AG09309 (cell line): ENCODE measurements around the gene TTC23L.

Experiments
- DNase-seq: peaks from one replicate; pipeline ENCODE4 v3.0.0-alpha.2; 2010; ENCODE audit warnings: low read depth
- H3K4me3 ChIP-seq: 2 replicates; pipeline ENCODE4 v1.5.1; 2011; ENCODE audit warnings: mild to moderate bottlenecking, low read depth, low read length, moderate library complexity; ENCODE audit not compliant: control insufficient read depth
- TF ChIP-seq, protein P1 (sequence below): IDR thresholded peaks from 2 replicates; pipeline ENCODE4 v1.5.1; 2011; ENCODE audit warnings: mild to moderate bottlenecking, low read depth, low read length, inconsistent platforms; ENCODE audit not compliant: insufficient read depth, control insufficient read depth; ENCODE audit errors: missing control alignments

Gene TTC23L

DNA sequence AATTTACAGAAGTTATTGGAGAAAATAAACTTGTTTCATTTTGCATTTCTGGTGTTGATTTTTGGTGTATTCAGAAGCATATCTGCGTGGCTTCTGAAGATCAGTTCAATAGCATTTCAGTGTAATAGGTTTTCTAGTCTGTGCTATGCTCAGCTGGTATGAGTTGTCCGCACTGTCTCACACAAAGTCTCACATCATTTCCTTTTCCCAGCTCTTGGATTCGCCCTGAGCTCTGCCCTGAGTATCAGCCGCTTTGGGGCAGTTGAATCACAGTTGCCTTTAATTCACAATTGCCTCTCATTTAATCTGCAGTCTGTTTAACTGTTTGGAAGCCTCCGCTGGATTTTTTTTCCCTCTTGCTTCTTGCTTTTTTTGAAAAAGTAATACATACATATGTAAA is 6.4 kb upstream of the TTC23L start:
- TF ChIP-seq, protein P1, sequence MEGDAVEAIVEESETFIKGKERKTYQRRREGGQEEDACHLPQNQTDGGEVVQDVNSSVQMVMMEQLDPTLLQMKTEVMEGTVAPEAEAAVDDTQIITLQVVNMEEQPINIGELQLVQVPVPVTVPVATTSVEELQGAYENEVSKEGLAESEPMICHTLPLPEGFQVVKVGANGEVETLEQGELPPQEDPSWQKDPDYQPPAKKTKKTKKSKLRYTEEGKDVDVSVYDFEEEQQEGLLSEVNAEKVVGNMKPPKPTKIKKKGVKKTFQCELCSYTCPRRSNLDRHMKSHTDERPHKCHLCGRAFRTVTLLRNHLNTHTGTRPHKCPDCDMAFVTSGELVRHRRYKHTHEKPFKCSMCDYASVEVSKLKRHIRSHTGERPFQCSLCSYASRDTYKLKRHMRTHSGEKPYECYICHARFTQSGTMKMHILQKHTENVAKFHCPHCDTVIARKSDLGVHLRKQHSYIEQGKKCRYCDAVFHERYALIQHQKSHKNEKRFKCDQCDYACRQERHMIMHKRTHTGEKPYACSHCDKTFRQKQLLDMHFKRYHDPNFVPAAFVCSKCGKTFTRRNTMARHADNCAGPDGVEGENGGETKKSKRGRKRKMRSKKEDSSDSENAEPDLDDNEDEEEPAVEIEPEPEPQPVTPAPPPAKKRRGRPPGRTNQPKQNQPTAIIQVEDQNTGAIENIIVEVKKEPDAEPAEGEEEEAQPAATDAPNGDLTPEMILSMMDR, result no peak
- DNase-seq, result no peak
- no peak overlapping the region for H3K4me3 ChIP-seq

DNA sequence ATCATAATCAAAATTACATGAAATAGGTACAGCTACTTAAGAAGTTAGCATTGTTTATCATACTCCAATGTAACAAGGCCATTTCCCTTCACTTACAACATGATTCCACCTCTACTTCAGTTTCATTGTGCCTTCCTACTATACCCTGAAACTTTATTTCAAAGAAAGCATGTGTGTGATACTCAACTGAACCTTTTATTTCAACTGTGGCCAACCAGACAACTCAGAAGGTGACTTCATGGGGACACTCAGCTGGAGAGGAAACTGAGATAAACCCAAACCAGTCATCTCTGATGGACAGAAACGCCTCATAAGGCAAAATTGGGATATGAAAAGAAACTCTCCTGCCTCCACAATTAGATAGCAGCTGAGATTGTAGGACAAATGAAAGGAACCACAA is 5.9 kb upstream of the TTC23L start:
- no peak for DNase-seq
- no peak overlapping the region for H3K4me3 ChIP-seq
- TF ChIP-seq, protein P1, result no peak

DNA sequence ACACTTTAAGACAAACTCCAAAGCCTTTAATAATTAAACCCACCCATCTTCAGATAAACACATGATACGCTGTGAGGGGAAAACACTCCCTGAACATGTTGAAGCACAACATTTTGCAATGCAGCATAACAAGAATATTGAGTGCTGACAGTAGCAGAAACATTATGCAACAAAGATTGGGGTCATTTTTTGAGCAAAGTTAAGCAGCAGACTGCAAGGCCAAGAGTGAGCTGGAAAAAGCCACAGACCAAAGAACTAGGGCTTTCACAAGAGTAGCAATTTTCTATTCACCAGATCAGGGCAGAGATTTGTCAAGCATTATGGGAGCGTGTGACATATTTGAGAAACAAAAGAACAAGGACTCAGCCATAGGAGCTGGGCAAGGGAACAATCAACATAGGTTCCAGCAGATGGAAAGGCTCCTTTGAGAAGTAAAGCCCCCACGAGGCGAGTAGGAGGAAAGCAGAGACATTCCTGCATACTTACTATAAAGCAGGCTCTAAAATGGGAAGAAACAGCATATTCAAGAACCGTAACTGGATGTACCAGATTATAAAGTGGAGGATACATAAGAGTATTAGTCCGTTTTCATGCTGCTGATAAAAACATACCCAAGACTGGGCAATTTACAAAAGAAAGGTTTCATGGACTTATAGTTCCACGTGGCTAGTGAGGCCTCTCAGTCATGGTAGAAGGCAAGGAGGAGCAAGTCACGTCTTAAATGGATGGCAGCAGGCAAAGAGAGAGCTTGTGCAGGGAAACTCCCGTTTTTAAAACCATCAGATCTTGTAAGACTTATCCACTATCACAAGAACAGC is 4.8 kb upstream of the TTC23L start:
- no peak overlapping the region for H3K4me3 ChIP-seq
- TF ChIP-seq, protein P1, result no peak
- DNase-seq, result no peak

DNA sequence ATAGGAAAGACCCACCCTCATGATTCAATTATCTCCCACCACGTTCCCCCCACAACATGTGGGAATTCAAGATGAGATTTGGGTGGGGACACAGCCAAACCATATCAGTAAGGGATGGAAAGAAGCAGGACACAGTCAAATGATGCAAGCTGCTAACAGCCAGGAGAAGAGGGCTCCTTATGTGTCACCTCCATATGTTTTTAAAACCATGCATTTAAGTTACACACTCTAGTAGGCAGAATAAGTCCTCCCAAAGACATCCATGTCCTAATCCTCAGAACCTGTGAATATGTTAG is 4.2 kb upstream of the TTC23L start:
- H3K4me3 ChIP-seq, result no peak overlapping the region
- TF ChIP-seq, protein P1, result no peak
- DNase-seq, result no peak

DNA sequence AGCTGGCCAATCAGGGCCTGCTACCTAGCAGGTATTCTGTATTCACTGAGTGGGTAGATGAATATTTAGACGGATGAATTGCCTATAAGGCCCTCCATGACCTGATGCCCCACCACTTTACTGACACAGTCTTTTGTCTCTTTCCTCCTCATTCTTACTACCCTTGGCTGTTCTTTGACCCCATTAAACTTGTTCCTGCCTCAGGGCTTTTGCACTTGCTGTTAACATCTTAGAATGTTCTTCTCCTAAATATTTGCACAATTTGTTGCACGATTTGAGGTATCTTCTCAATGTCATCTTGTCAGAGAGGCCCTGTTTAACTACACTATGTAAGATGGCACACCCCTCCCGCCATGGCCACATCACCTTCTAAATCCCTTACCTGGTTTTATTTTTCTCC is 3.3 kb upstream of the TTC23L start:
- no peak for DNase-seq
- TF ChIP-seq, protein P1, result no peak
- no peak overlapping the region for H3K4me3 ChIP-seq

DNA sequence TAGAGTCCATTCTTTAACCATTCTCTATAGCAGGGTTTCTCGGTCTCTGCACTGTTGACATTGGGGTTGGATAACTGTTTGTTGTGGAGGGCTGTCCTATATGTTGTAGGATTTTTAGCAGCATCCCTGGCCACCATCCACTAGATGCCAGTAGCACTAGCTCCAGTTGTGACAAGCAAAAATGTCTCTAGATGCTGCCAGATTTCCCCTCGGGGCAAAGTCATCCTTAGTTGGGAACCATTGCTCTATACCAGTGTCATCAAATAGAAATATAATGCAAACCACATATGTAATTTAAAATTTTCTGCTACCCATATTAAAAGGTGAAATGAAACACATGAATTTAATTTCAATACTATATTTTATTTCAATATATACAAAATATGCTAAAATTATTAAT is 2.9 kb downstream of the TTC23L start:
- DNase-seq, result no peak
- no peak overlapping the region for H3K4me3 ChIP-seq
- TF ChIP-seq, protein P1, result no peak
